ENCODE data around the gene TMEM120A. TPM values are rescaled to one million over a fixed set of nuclear protein-coding genes. Genes with fewer than 3 reads are reported as not detected.

The TMEM120A gene
- total RNA-seq, 1 experiment from 2014 or later: 17.9 TPM

DNA sequence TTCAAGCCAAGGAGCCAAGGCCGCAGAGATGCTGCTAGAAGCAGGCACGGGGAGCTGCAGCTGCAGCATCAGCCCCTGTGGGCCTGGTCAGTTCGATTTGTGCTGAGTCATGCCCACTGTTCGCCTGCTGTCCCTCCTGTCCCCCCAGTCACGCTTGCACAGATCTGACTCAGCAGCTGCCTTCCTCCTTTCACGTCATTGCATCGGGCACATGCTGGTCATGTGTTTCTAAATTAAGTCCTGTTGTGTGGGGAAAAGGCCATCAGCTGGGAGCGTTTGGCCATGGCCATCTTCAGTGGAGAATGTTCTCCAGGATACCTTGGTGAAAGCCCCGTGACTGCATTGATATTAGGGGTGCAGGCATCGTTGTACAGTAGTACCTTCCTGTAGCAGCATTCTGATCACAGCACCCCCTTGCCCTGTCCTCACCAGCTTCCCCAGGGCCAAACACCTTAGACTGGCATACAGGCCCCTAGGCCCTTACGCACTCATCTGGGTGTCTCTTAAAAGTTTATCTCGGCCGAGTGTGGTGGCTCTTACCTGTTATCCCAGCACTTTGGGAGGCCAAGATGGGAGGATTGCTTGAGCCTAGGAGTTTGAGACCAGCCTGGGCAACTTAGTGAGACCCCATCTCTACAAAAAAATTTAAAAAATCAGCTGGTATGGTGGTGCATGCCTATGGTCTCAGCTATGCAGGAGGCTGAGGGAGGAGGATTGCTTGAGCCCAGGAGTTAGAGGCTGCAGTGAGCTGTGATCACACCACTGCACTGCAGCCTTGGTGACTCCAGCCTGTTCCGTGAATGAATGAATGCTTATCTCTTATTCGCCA is 56.2 kb downstream of the TMEM120A start:
- Histone ChIP-seq H3K9ac (ENCODE audit: low read length) (peak overlapping the region; percentile 42), H3K79me2 (ENCODE audit: low read length) (peaks cover 29% of the 10 kb centered on the region), H3K27ac (ENCODE audit: low read length) (peak overlapping the region; percentile 76), H4K20me1 (ENCODE audit: low read length) (no peaks in the 10 kb centered on the region), H2AFZ (ENCODE audit: low read length) (no peak overlapping the region), H3K4me1 (ENCODE audit: insufficient read depth, low read length) (peaks cover 17% of the 10 kb centered on the region), H3K4me2 (ENCODE audit: low read length) (no peak overlapping the region), H3K9me2 (replicated peaks; ENCODE audit: low read length) (no peaks in the 10 kb centered on the region), H3F3A (ENCODE audit: low read length, unreplicated experiment) (no peaks in the 10 kb centered on the region), H3K9me3 (ENCODE audit: low read length) (no peaks in the 10 kb centered on the region), H3K36me3 (ENCODE audit: low read depth, low read length) (no peaks in the 10 kb centered on the region), H3K4me3 (ENCODE audit: low read length) (no peak overlapping the region), H3K27me3 (ENCODE audit: low read length) (no peaks in the 10 kb centered on the region)
- peak; percentile 89 for ATAC-seq
- POLR2A ChIA-PET (ENCODE audit: unreplicated experiment): no interaction called here
- intact Hi-C loops (cut with micrococcal nuclease): no loop called here
- TF ChIP-seq, protein P1, sequence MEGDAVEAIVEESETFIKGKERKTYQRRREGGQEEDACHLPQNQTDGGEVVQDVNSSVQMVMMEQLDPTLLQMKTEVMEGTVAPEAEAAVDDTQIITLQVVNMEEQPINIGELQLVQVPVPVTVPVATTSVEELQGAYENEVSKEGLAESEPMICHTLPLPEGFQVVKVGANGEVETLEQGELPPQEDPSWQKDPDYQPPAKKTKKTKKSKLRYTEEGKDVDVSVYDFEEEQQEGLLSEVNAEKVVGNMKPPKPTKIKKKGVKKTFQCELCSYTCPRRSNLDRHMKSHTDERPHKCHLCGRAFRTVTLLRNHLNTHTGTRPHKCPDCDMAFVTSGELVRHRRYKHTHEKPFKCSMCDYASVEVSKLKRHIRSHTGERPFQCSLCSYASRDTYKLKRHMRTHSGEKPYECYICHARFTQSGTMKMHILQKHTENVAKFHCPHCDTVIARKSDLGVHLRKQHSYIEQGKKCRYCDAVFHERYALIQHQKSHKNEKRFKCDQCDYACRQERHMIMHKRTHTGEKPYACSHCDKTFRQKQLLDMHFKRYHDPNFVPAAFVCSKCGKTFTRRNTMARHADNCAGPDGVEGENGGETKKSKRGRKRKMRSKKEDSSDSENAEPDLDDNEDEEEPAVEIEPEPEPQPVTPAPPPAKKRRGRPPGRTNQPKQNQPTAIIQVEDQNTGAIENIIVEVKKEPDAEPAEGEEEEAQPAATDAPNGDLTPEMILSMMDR (conservative IDR thresholded peaks at IDR 0.05; ENCODE audit: low read depth, low read length): no peak
- TF ChIP-seq EZH2 (IDR thresholded peaks at IDR 0.05; ENCODE audit: low read length, unreplicated experiment): no peak
- TF ChIP-seq EZH2phosphoT487 (IDR thresholded peaks at IDR 0.05; ENCODE audit: borderline replicate concordance, low read length): no peak
- CTCF ChIA-PET: no interaction called here
- BruUV-seq (replicated peaks): no TSS peak
- DNase-seq: peak; percentile 68

Other genes starting within 250 kb of the TMEM120A start
- gene CCL26, start 222.4 kb downstream of the TMEM120A start, total RNA-seq (2014; rRNA removed): 7.1 and 8.2 TPM in 2 replicates
- gene CCL24, start 180.8 kb downstream of the TMEM120A start, total RNA-seq (2014; rRNA removed): not detected in 2 replicates
- gene RHBDD2, start 115.6 kb downstream of the TMEM120A start, total RNA-seq (2014; rRNA removed): 42.7 and 59.1 TPM in 2 replicates
- 112 and 119 TPM in 2 replicates for gene POR, start 79.4 kb downstream of the TMEM120A start, total RNA-seq (2014; rRNA removed)
- 57.4 and 61.3 TPM in 2 replicates for gene STYXL1, start 53.4 kb upstream of the TMEM120A start, total RNA-seq (2014; rRNA removed)
- 163 and 174 TPM in 2 replicates for gene MDH2, start 53.5 kb upstream of the TMEM120A start, total RNA-seq (2014; rRNA removed)
- gene SRRM3, start 207.3 kb upstream of the TMEM120A start, total RNA-seq (2014; rRNA removed): 0.66 and 3.2 TPM in 2 replicates

Measured in PC-3 (cell line).